ENCODE data around the gene NAA60.

DNA sequence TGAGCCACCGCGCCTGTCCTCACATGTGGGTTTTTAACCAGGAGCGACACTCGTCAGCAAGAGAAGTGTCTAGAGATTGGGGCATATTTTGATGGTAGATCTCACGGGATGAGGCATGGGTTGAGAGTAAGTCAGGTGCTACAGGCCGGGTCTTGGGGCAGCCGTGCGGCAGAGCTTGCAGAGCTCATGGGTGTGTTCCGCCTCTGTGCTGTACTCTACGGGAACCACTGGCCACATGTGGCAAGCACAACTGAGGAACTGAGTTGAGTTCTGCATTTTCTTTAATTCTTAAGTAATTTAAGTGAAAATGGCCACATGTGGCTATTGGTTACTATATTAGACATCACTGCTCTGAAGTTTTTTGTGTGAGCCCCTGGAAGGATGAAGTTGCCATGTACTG, 66.9 kb downstream of the NAA60 start:
- TF ChIP-seq, protein P1, sequence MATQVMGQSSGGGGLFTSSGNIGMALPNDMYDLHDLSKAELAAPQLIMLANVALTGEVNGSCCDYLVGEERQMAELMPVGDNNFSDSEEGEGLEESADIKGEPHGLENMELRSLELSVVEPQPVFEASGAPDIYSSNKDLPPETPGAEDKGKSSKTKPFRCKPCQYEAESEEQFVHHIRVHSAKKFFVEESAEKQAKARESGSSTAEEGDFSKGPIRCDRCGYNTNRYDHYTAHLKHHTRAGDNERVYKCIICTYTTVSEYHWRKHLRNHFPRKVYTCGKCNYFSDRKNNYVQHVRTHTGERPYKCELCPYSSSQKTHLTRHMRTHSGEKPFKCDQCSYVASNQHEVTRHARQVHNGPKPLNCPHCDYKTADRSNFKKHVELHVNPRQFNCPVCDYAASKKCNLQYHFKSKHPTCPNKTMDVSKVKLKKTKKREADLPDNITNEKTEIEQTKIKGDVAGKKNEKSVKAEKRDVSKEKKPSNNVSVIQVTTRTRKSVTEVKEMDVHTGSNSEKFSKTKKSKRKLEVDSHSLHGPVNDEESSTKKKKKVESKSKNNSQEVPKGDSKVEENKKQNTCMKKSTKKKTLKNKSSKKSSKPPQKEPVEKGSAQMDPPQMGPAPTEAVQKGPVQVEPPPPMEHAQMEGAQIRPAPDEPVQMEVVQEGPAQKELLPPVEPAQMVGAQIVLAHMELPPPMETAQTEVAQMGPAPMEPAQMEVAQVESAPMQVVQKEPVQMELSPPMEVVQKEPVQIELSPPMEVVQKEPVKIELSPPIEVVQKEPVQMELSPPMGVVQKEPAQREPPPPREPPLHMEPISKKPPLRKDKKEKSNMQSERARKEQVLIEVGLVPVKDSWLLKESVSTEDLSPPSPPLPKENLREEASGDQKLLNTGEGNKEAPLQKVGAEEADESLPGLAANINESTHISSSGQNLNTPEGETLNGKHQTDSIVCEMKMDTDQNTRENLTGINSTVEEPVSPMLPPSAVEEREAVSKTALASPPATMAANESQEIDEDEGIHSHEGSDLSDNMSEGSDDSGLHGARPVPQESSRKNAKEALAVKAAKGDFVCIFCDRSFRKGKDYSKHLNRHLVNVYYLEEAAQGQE (IDR thresholded peaks at IDR 0.05; ENCODE audit: insufficient read depth in 1 of 2, low read depth in 2 of 2, low read length in 2 of 2), result no peak
- no peak for TF ChIP-seq POLR2AphosphoS5 (IDR thresholded peaks at IDR 0.05; ENCODE audit: low read depth, low read length)
- no peak for TF ChIP-seq SIN3A (IDR thresholded peaks at IDR 0.05; ENCODE audit: borderline replicate concordance, insufficient read depth, low read length)
- no peak for TF ChIP-seq TAF1 (IDR thresholded peaks at IDR 0.05; ENCODE audit: borderline replicate concordance, insufficient read depth, low read length)
- no peak for TF ChIP-seq FOXP2 (optimal IDR thresholded peaks at IDR 0.05; ENCODE audit: borderline replicate concordance, extremely low read depth, extremely low read length, insufficient read depth)

All from PFSK-1 (cell line).